ENCODE results near the gene RBMS3. TPM values are rescaled to one million over a fixed set of nuclear protein-coding genes. Genes with fewer than 3 reads are reported as not detected.

Gene RBMS3
- total RNA-seq, 4 donors from 2014 or later, result 3.8 to 18.7 (median 14.6) TPM

DNA sequence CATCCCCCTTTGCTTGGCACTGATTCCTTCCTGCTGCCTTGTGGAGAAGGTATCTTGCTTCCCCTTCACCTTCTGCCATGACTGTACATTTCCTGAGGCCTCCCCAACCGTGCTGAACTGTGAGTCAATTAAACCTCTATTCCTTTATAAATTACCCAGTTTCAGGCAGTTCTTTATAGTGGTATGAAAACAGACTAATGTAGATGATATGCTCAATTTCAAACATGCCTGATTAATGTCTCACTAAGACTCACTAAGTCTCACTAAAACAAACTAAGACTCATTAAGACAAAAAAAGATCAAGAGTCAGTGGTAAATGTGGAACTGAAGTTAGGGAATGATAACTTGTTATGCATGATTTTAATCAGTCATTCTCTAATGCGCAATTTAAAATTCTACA is 606.6 kb downstream of the RBMS3 start:
- Histone ChIP-seq H3K9me3 (no peaks in the 10 kb centered on the region), H3K4me1 (no peaks in the 10 kb centered on the region), H3K27ac (no peak overlapping the region), H3K27me3 (no peaks in the 10 kb centered on the region), H3K4me3 (no peak overlapping the region), H3K36me3 (no peaks in the 10 kb centered on the region)
- in situ Hi-C loops (cut with MboI; ENCODE audit: low pct_ligation_motif_present in 1 of 4, low pct_unique_long_range_greater_than_20kb in 1 of 4, low sequenced_read_pairs in 3 of 4) (no loop called here), intact Hi-C loops (cut with DNase I; ENCODE audit: low total_unique reads) (no loop called here)
- no peak for TF ChIP-seq POLR2AphosphoS5 (IDR thresholded peaks at IDR 0.05)
- TF ChIP-seq, protein P1, sequence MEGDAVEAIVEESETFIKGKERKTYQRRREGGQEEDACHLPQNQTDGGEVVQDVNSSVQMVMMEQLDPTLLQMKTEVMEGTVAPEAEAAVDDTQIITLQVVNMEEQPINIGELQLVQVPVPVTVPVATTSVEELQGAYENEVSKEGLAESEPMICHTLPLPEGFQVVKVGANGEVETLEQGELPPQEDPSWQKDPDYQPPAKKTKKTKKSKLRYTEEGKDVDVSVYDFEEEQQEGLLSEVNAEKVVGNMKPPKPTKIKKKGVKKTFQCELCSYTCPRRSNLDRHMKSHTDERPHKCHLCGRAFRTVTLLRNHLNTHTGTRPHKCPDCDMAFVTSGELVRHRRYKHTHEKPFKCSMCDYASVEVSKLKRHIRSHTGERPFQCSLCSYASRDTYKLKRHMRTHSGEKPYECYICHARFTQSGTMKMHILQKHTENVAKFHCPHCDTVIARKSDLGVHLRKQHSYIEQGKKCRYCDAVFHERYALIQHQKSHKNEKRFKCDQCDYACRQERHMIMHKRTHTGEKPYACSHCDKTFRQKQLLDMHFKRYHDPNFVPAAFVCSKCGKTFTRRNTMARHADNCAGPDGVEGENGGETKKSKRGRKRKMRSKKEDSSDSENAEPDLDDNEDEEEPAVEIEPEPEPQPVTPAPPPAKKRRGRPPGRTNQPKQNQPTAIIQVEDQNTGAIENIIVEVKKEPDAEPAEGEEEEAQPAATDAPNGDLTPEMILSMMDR (IDR thresholded peaks at IDR 0.05), result no peak
- TF ChIP-seq POLR2A (IDR thresholded peaks at IDR 0.05), result no peak
- no peak for TF ChIP-seq EP300 (IDR thresholded peaks at IDR 0.05; ENCODE audit: low read depth)
- 36 to 50% methylated on average over 1 to 2 of the region's 2 CpGs for WGBS, 2 donors (ENCODE audit: low coverage in 1 of 2)
- DNase-seq, result no peak

DNA sequence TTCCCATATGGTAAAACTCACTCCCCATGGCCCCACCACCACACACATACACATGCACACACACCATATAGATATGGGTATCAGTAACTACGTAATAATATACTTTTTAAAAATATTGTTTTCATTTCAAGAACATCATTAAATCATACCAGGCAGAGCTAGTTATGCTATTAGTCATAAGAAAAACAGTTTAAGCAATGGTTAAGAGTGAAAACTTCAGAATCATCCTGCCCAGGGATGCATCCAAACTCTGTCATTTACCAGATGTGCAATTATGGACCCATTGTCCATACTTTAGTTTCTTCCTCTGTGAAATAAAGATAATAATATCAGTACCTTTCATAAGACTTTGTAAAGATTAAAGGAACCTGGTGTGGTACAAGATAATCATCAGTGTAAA is 608.3 kb downstream of the RBMS3 start:
- TF ChIP-seq POLR2A (IDR thresholded peaks at IDR 0.05), result no peak
- TF ChIP-seq POLR2AphosphoS5 (IDR thresholded peaks at IDR 0.05), result no peak
- TF ChIP-seq, protein P1 (IDR thresholded peaks at IDR 0.05), result no peak
- TF ChIP-seq EP300 (IDR thresholded peaks at IDR 0.05; ENCODE audit: low read depth), result no peak
- Histone ChIP-seq H3K4me3 (no peak overlapping the region), H3K27ac (no peak overlapping the region), H3K4me1 (no peaks in the 10 kb centered on the region), H3K9me3 (no peaks in the 10 kb centered on the region), H3K27me3 (no peaks in the 10 kb centered on the region), H3K36me3 (no peaks in the 10 kb centered on the region)
- intact Hi-C loops (cut with DNase I; ENCODE audit: low total_unique reads) (no loop called here), in situ Hi-C loops (cut with MboI; ENCODE audit: low pct_ligation_motif_present in 1 of 4, low pct_unique_long_range_greater_than_20kb in 1 of 4, low sequenced_read_pairs in 3 of 4) (no loop called here)
- no peak for DNase-seq
- 81 to 83% methylated on average over 1 of the region's 1 CpG for WGBS, 2 donors (ENCODE audit: low coverage in 1 of 2)

DNA sequence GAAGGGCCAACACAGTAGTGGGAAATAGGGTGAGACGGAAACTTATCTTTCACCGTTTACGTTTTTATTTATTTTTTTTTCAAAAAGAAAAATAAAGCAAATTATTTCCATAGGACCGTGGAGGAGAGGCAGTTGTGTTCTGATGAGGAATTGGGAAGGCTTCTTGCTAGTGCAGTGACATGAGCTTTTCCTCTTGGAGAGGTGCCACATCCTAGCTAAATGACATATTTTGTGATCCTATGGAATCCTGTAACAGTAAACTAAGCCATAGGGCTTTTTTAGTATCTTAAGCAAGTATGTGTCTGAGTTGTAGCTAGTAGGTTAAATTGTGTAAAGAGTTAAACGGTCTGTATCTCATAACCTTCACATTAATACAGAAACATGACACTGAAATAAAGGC is 609.9 kb downstream of the RBMS3 start:
- no peaks in the 10 kb centered on the region for H3K27me3 ChIP-seq
- in situ Hi-C loops (cut with MboI; ENCODE audit: low pct_ligation_motif_present in 1 of 4, low pct_unique_long_range_greater_than_20kb in 1 of 4, low sequenced_read_pairs in 3 of 4) (no loop called here), intact Hi-C loops (cut with DNase I; ENCODE audit: low total_unique reads) (no loop called here)
- no peak for DNase-seq
- no peaks in the 10 kb centered on the region for H3K9me3 ChIP-seq
- 74 to 84% methylated on average over 5 of the region's 5 CpGs for WGBS, 2 donors (ENCODE audit: low coverage in 1 of 2)
- no peak overlapping the region for H3K27ac ChIP-seq
- TF ChIP-seq, protein P1 (IDR thresholded peaks at IDR 0.05), result no peak
- TF ChIP-seq POLR2AphosphoS5 (IDR thresholded peaks at IDR 0.05) (no peak), EP300 (IDR thresholded peaks at IDR 0.05; ENCODE audit: low read depth) (no peak), POLR2A (IDR thresholded peaks at IDR 0.05) (no peak)
- no peaks in the 10 kb centered on the region for H3K4me1 ChIP-seq
- H3K4me3 ChIP-seq, result no peak overlapping the region
- H3K36me3 ChIP-seq, result no peaks in the 10 kb centered on the region

DNA sequence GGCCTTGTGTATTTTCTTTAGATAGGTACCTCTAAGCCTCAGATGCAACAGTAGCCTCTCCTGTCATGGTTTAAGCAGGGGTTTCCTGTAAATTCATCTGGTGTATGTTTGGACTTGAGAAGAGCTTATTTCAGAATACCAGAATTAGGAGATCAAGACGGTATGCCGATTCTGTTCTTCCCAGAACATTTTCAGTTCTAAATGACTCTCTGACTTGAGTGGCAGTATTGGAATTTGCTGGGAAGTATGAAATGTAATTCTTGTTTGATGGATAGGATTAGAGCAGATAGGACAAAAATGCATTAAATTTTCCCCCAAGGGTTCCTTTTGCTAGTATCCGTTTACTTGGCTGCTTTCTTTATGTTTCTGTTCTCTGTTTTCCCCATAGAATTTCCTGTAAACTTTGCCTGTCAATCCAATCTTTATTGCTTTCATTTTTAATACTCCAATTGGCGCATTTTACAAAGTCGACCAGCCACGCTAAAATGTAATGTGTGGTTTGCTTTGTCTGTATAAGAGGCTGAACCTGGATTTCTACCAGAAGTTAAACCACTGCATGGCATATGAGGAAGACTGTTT is 612.2 kb downstream of the RBMS3 start:
- no peaks in the 10 kb centered on the region for H3K9me3 ChIP-seq
- intact Hi-C loops (cut with DNase I; ENCODE audit: low total_unique reads) (no loop called here), in situ Hi-C loops (cut with MboI; ENCODE audit: low pct_ligation_motif_present in 1 of 4, low pct_unique_long_range_greater_than_20kb in 1 of 4, low sequenced_read_pairs in 3 of 4) (no loop called here)
- no peak overlapping the region for H3K27ac ChIP-seq
- 44 to 62% methylated on average over 5 to 6 of the region's 6 CpGs for WGBS, 2 donors (ENCODE audit: low coverage in 1 of 2)
- H3K36me3 ChIP-seq, result no peaks in the 10 kb centered on the region
- no peaks in the 10 kb centered on the region for H3K27me3 ChIP-seq
- H3K4me3 ChIP-seq, result no peak overlapping the region
- DNase-seq, result no peak
- no peaks in the 10 kb centered on the region for H3K4me1 ChIP-seq
- no peak for TF ChIP-seq POLR2A (IDR thresholded peaks at IDR 0.05)
- TF ChIP-seq EP300 (IDR thresholded peaks at IDR 0.05; ENCODE audit: low read depth), result no peak
- no peak for TF ChIP-seq POLR2AphosphoS5 (IDR thresholded peaks at IDR 0.05)
- TF ChIP-seq, protein P1 (IDR thresholded peaks at IDR 0.05), result no peak
